Activated T-cell treated with anti-CD3 and anti-CD28 coated beads, Interleukin-2, amount 50 U/mL, for 24 hours (primary cell): ENCODE data around the gene MAP3K20.
"Not testable (repeated sequence)": the region's sequence is repeated elsewhere in the genome, so short reads cannot be mapped to it uniquely, and the experiment has no call there.

Experiments used
- DNase-seq: peaks from one replicate; pipeline ENCODE4 v3.0.0-alpha.2; 2020
- H3K27ac Mint-ChIP-seq: 2 replicates; pipeline ENCODE4 v1.8.0; 2020; ENCODE audit warnings: mild to moderate bottlenecking, mixed read lengths
- H3K27me3 Mint-ChIP-seq: 2 replicates; pipeline ENCODE4 v1.8.0; 2020; ENCODE audit warnings: mixed read lengths
- H3K36me3 Mint-ChIP-seq: 2 replicates; pipeline ENCODE4 v1.8.0; 2020; ENCODE audit warnings: low read depth, mixed read lengths
- H3K4me1 Mint-ChIP-seq: 2 replicates; pipeline ENCODE4 v1.8.0; 2020; ENCODE audit warnings: low read depth, mixed read lengths
- H3K4me3 Mint-ChIP-seq: 2 replicates; pipeline ENCODE4 v1.8.0; 2020; ENCODE audit warnings: mild to moderate bottlenecking, moderate library complexity, mixed read lengths
- H3K9me3 Mint-ChIP-seq: 2 replicates; pipeline ENCODE4 v1.8.0; 2020; ENCODE audit warnings: mixed read lengths

Gene MAP3K20

GRCh38 chr2:173195100-173195499, 119.5 kb downstream of the MAP3K20 start:
- Mint-ChIP-seq H3K9me3 (no peaks in the 10 kb centered on the region), H3K27ac (no peak overlapping the region), H3K4me3 (no peak overlapping the region), H3K27me3 (peaks cover 7% of the 10 kb centered on the region), H3K4me1 (no peaks in the 10 kb centered on the region), H3K36me3 (no peaks in the 10 kb centered on the region)
- no peak for DNase-seq

GRCh38 chr2:173196080-173196479, 120.4 kb downstream of the MAP3K20 start:
- Mint-ChIP-seq H3K36me3 (no peaks in the 10 kb centered on the region), H3K4me3 (no peak overlapping the region), H3K27ac (no peak overlapping the region), H3K27me3 (peaks cover 5% of the 10 kb centered on the region), H3K4me1 (no peaks in the 10 kb centered on the region), H3K9me3 (no peaks in the 10 kb centered on the region)
- DNase-seq = no peak

GRCh38 chr2:173196638-173197037, 121.0 kb downstream of the MAP3K20 start:
- H3K4me3 Mint-ChIP-seq = no peak overlapping the region
- no peak overlapping the region for H3K27ac Mint-ChIP-seq
- no peak for DNase-seq
- no peaks in the 10 kb centered on the region for H3K36me3 Mint-ChIP-seq
- no peaks in the 10 kb centered on the region for H3K4me1 Mint-ChIP-seq
- peaks cover 5% of the 10 kb centered on the region for H3K27me3 Mint-ChIP-seq
- no peaks in the 10 kb centered on the region for H3K9me3 Mint-ChIP-seq

GRCh38 chr2:173198327-173198726, 122.7 kb downstream of the MAP3K20 start:
- Mint-ChIP-seq H3K4me3 (no peak overlapping the region), H3K9me3 (no peaks in the 10 kb centered on the region), H3K27ac (no peak overlapping the region), H3K36me3 (no peaks in the 10 kb centered on the region), H3K27me3 (peaks cover 5% of the 10 kb centered on the region), H3K4me1 (no peaks in the 10 kb centered on the region)
- no peak for DNase-seq

GRCh38 chr2:173199294-173199693, 123.6 kb downstream of the MAP3K20 start:
- DNase-seq = no peak
- Mint-ChIP-seq H3K27me3 (peaks cover 5% of the 10 kb centered on the region), H3K4me1 (no peaks in the 10 kb centered on the region), H3K36me3 (no peaks in the 10 kb centered on the region), H3K27ac (no peak overlapping the region), H3K4me3 (no peak overlapping the region), H3K9me3 (no peaks in the 10 kb centered on the region)

- no peak overlapping the region for H3K4me3 Mint-ChIP-seq
- DNase-seq = no peak
- H3K27me3 Mint-ChIP-seq = no peaks in the 10 kb centered on the region
- H3K27ac Mint-ChIP-seq = no peak overlapping the region
- H3K36me3 Mint-ChIP-seq = no peaks in the 10 kb centered on the region
- no peaks in the 10 kb centered on the region for H3K9me3 Mint-ChIP-seq
- no peaks in the 10 kb centered on the region for H3K4me1 Mint-ChIP-seq
Measured at GRCh38 chr2:173202570-173202969, 126.9 kb downstream of the MAP3K20 start.

- H3K36me3 Mint-ChIP-seq = no peaks in the 10 kb centered on the region
Measured at GRCh38 chr2:173204316-173204715, 128.7 kb downstream of the MAP3K20 start.

GRCh38 chr2:173205375-173205774, 129.7 kb downstream of the MAP3K20 start:
- Mint-ChIP-seq H3K9me3 (no peaks in the 10 kb centered on the region), H3K36me3 (no peaks in the 10 kb centered on the region), H3K27ac (no peak overlapping the region), H3K4me3 (no peak overlapping the region), H3K27me3 (peaks cover 8% of the 10 kb centered on the region), H3K4me1 (peaks cover 2% of the 10 kb centered on the region)
- DNase-seq = no peak

More at GRCh38 chr2:173204316-173204715, 128.7 kb downstream of the MAP3K20 start:
- Mint-ChIP-seq H3K27ac (no peak overlapping the region), H3K9me3 (no peaks in the 10 kb centered on the region), H3K27me3 (peaks cover 5% of the 10 kb centered on the region), H3K4me1 (no peaks in the 10 kb centered on the region), H3K4me3 (no peak overlapping the region)
- DNase-seq = no peak

GRCh38 chr2:173207124-173207523, 131.5 kb downstream of the MAP3K20 start:
- not testable (repeated sequence) for H3K27ac Mint-ChIP-seq, DNase-seq, H3K4me3 Mint-ChIP-seq, H3K9me3 Mint-ChIP-seq, H3K4me1 Mint-ChIP-seq, H3K27me3 Mint-ChIP-seq, H3K36me3 Mint-ChIP-seq

GRCh38 chr2:173210270-173211196, 134.9 kb downstream of the MAP3K20 start:
- Mint-ChIP-seq H3K27me3 (peaks cover 8% of the 10 kb centered on the region), H3K4me3 (no peak overlapping the region), H3K4me1 (peaks cover 4% of the 10 kb centered on the region), H3K9me3 (no peaks in the 10 kb centered on the region), H3K36me3 (no peaks in the 10 kb centered on the region), H3K27ac (no peak overlapping the region)
- DNase-seq = peak; percentile 38

GRCh38 chr2:173213181-173213580, 137.5 kb downstream of the MAP3K20 start:
- Mint-ChIP-seq H3K36me3 (no peaks in the 10 kb centered on the region), H3K4me3 (no peak overlapping the region), H3K27ac (no peak overlapping the region), H3K9me3 (no peaks in the 10 kb centered on the region), H3K27me3 (peaks cover 8% of the 10 kb centered on the region), H3K4me1 (peaks cover 4% of the 10 kb centered on the region)
- no peak for DNase-seq

GRCh38 chr2:173214213-173214612, 138.6 kb downstream of the MAP3K20 start:
- Mint-ChIP-seq H3K27me3 (peaks cover 5% of the 10 kb centered on the region), H3K4me3 (no peak overlapping the region), H3K27ac (no peak overlapping the region), H3K36me3 (no peaks in the 10 kb centered on the region), H3K9me3 (no peaks in the 10 kb centered on the region), H3K4me1 (peaks cover 8% of the 10 kb centered on the region)
- DNase-seq = no peak

GRCh38 chr2:173215316-173215715, 139.7 kb downstream of the MAP3K20 start:
- no peaks in the 10 kb centered on the region for H3K27me3 Mint-ChIP-seq
- H3K9me3 Mint-ChIP-seq = no peaks in the 10 kb centered on the region
- peaks cover 7% of the 10 kb centered on the region for H3K4me1 Mint-ChIP-seq
- no peak overlapping the region for H3K4me3 Mint-ChIP-seq
- DNase-seq = no peak
- no peaks in the 10 kb centered on the region for H3K36me3 Mint-ChIP-seq
- no peak overlapping the region for H3K27ac Mint-ChIP-seq

GRCh38 chr2:173216051-173216450, 140.4 kb downstream of the MAP3K20 start:
- Mint-ChIP-seq H3K27me3 (no peaks in the 10 kb centered on the region), H3K36me3 (no peaks in the 10 kb centered on the region), H3K9me3 (no peaks in the 10 kb centered on the region), H3K4me3 (no peak overlapping the region), H3K27ac (no peak overlapping the region), H3K4me1 (peaks cover 5% of the 10 kb centered on the region)
- DNase-seq = no peak

- Mint-ChIP-seq H3K27ac (no peak overlapping the region), H3K27me3 (no peaks in the 10 kb centered on the region), H3K36me3 (no peaks in the 10 kb centered on the region), H3K4me3 (no peak overlapping the region), H3K9me3 (no peaks in the 10 kb centered on the region), H3K4me1 (peaks cover 5% of the 10 kb centered on the region)
- no peak for DNase-seq
Measured at GRCh38 chr2:173216668-173217067, 141.0 kb downstream of the MAP3K20 start.
